HG03520 (cell line): ENCODE measurements around the gene MLF2.

Source experiments
- ATAC-seq: cut with Tn5 transposase; IDR thresholded peaks from one replicate; pipeline ENCODE4 v1.9.1; 2021; ENCODE audit warnings: mild to moderate bottlenecking, moderate library complexity; ENCODE audit not compliant: unreplicated experiment

MLF2 gene

DNA sequence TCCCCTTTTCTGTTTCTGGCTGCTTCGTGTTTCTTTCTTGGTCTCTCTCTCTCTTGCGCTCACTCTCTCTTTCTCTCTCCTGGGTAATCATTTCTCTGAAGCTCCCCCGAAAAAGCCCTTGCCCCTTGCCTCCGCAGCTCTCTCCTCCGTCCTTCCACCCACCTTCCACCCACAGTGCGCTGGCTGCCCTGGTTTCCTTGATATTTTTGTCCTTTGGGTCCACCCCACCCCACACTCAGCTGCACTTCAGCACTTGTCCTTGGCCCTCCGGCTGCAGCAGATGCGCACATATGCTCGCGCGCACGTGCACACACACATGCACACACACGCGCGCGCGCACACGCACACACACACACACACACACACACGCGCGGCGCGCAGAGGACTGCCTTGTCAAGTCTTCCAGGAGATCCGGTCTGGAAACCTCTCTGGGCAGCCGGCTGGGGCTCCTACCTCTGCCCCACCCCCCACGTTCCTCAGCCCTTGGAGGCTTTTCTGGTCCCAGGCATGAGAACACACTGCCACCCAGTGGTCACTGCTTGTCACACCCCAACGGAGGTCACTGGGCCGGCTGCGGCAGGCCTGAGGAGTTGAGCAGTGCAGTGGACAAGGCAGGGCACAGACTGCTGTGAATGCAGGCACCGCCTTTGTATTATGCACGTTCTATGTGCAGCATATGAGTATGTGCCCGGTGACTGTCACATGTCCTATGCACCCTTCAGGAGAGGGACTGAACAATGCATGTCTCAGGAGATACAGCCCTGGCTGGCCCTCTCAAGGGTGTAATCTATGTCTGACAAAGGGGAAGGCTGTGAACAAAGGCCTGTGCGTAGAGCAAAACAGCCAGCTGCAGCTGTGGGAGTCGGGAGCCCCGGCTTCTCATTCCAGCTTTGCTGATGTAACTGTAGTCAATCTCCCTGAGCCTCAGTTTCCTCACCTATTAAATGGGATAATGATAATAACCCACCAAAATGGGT lies 25.9 kb upstream of the MLF2 start:
- peak; percentile 75 for ATAC-seq

DNA sequence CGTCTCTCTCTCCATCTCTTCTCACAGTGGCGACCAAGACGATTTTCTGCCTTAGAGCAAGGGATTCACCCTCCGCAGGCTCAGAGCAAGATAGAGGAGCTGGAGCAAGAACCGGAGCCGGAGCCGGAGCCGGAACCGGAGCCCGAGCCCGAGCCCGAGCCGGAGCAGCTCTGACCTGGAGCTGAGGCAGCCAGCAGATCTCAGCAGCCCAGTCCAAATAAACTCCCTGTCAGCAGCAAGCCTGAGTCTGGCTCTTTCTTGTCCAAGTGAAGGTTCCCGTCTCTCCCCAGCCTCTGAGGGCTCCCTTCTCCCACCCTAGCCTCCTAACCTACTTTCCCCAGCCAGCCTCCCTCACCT lies 25.3 kb upstream of the MLF2 start:
- no peak for ATAC-seq

DNA sequence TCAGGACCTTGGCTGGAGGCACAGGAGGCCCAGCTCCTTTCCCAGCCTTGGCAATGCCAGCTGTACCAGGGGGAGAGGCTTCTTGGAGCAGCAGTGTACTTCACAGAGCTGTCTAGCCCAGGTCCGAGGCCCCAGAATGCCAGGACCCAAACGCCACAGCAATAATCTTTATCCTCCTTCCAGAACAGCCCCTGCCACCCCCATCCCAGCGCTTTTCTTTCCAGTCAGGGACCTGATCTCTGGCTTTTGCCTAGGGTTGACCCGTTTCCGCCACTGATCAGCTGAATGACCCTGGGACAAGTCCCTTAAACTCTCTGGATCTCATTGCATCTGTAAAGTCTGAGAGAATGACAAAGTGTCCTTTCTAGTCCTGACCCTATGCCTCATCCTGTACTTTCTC lies 24.4 kb upstream of the MLF2 start:
- no peak for ATAC-seq

DNA sequence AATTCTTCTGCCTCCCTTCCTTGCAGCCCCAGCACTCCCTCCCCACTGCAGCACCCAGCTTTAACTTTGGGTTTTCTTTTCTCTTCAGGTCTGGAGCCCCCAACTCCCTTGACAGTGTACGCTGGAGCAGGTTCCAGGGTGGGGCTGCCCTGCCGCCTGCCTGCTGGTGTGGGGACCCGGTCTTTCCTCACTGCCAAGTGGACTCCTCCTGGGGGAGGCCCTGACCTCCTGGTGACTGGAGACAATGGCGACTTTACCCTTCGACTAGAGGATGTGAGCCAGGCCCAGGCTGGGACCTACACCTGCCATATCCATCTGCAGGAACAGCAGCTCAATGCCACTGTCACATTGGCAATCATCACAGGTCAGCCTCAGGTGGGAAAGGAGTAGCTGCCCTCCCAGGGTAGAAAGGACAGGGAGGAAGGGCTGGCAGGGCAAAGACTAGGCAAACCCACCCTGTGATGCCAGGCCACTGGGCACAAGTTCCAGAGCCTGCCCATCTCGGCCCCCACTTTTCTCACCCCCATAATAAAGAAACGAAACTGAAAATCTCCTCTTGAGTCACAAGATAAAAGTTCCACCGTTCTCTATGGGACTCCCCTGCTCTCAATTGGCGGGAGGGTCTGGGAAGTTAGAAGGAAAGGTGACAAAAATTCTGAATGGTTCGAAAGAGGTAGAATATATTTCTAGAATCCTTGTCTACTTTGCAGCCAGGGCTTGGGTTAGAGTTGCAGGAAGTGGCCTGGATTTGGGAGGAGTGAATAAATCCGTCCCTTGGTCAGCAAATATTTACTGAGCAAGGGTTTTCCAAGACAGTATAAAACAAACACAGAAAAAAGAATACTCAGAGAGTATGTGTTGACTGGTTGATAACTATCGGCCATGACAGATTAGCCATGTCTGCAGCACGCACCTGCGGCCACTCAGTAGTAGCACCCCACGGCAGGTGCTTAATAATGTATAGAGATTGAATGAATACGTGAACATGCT lies 22.5 kb upstream of the MLF2 start:
- no peak for ATAC-seq

DNA sequence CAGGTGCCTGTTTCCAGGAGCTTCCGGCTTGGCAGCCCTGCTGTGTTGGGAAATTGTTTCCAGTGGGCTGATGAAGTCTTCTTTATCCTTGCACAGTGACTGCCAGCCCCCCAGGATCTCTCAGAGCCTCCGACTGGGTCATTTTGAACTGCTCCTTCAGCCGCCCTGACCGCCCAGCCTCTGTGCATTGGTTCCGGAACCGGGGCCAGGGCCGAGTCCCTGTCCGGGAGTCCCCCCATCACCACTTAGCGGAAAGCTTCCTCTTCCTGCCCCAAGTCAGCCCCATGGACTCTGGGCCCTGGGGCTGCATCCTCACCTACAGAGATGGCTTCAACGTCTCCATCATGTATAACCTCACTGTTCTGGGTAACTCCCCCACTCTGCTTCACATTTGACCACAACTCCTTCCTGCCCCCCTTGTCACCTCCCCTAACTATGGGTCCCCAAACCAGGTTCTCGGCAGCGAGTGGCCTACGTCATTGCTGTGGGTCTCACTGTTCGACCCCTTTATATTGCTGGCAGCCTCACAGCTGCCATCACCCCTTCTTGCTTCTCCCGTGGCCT lies 21.6 kb upstream of the MLF2 start:
- ATAC-seq, result no peak

DNA sequence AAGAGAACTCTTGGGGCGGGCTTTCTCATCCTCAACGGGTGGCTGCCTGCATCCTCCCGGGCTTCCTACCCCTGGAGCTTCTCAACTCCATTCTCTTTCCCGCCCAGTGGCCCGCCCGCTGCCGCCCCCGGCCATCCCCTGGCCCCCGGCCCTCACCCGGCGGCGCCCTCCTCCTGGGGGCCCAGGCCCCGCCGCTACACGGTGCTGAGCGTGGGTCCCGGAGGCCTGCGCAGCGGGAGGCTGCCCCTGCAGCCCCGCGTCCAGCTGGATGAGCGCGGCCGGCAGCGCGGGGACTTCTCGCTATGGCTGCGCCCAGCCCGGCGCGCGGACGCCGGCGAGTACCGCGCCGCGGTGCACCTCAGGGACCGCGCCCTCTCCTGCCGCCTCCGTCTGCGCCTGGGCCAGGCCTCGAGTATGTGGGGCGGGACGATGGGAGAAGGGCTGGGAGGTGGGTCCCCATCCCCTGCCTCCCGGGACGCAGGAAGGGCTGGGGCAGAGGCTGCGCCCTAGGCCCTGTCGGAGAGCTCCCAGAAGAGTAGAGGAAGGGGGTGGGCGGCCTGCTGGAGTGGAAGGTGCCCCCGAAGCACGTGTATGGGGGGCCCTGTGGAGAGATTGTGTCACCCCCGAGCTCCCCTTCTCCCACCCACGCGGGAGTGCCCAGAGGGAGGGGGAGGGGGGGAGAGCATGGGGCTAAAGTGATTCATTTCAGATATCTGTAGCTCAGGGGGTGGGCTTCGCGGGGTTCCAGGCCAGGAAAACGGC lies 20.8 kb upstream of the MLF2 start:
- no peak for ATAC-seq

DNA sequence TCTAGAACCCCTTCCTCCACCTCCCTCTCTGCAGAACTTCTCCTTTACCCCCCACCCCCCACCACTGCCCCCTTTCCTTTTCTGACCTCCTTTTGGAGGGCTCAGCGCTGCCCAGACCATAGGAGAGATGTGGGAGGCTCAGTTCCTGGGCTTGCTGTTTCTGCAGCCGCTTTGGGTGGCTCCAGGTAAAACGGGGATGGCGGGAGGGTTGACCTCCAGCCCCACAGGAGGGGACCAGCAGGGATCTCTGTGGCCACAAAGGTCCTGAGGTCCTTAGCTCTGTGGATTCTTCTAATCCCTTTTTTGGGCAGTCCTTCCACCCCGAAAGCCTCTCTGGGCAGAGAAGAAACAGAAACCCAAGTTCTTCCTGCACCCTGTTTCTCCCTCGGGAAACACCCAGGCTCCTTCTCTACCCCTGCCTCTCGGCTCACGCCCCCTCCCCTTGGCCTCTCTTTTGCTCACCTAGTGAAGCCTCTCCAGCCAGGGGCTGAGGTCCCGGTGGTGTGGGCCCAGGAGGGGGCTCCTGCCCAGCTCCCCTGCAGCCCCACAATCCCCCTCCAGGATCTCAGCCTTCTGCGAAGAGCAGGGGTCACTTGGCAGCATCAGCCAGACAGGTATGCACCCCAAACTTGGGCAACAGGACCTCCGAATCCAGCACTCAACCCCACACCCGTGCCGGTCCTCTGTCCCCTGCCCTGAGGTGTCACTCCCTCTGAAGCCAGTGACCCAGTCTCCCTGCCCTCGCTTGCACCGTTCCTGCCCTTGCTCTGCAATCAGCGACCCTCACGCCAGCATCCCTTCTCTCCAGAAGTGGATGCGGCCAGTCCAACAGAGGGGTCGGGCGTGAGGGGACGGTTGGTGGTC lies 20.0 kb upstream of the MLF2 start:
- ATAC-seq, result no peak

DNA sequence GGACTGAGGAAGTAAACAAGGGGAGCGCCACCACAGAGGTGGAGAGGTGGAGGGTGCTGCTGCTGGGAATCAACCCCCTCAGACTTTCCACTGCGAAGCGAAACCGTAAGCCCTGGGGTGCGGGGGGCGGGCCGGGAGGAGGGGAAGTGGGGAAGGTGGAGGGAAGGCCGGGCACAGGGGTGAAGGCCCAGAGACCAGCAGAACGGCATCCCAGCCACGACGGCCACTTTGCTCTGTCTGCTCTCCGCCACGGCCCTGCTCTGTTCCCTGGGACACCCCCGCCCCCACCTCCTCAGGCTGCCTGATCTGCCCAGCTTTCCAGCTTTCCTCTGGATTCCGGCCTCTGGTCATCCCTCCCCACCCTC lies 19.4 kb upstream of the MLF2 start, which contains the start of gene LAG3:
LAG3 (plus strand) TSS at position 190 of the 365 bp plus-strand sequence. CDS start 333 bp downstream, outside the sequence.
- ATAC-seq, result no peak

DNA sequence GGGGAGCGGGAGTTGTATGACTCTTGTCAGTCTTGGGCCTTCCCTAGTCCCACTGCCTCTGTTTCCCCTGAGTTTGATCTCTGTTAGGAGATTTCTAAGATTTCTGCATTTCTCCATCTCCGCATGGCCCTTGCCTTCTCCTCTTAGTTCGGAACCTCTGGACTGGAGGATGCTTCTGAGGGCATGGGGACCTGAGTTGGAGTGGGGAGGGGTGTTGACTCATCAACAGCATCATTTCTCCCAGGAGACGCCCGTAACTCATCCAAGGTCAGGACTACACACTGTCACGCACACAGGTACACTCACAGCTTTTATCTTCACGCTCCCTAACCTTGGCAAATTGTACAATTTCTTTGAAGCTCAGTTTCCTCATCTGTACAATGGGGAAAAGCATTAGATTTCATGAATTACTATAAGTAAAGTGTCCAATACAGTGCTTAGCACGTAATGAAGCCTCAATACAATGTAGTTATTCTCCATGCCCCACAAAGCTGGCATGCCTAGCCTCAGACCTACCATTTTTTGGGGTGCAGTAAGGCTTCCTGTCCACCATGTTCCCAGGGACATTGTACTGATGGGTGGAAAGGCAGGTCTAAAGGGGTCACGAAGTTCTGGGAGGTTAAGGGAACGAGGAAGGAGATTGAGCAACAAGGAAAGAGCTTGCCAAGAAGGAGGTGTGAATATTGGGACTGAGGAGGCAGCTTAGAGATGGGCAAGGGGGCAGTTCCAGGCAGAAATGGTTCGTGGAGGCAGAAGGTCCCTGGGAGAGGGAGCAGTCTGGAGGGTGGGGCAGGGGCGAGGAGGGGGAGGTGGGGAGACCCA lies 18.8 kb upstream of the MLF2 start:
- ATAC-seq, result no peak

DNA sequence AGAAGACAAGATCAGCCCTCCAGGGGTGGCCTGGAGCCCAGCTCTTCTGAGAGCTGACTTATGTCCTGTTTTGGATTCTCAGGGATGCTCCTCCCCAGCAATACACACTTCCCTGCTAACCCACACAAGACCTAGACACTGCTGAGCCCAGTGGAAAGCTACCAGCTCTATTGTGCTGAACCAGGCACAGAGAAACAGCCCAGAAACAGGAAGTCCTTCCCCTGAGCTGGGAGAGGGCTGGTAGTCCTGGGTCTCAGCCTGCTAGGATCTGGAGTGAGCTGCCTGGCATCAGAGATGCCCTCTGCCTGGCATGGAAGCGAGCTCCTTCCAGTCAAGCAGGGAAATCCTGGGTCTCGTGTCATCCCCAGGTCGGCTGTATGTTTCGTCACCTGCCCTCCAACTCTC lies 18.2 kb upstream of the MLF2 start:
- ATAC-seq, result no peak

DNA sequence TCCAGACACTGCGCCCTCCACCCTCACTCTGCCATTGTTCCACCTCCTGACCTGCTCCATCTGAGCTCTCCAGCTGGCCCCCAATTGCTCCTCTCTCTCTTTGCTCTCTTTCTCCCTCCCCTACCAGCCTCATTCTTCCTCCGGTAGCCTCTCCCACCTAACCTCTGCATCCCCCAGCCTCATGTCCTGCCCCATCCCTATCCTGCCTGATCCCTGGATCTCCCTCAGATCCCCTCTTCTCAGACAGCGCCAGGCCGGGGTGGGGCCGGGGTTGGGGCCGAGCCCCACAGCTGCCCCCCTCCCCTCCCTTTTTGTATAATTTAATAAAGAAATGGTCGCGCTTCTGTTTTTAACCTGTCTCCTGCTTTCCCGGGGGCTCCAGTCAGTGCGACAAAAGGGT lies 17.7 kb upstream of the MLF2 start:
- no peak for ATAC-seq

DNA sequence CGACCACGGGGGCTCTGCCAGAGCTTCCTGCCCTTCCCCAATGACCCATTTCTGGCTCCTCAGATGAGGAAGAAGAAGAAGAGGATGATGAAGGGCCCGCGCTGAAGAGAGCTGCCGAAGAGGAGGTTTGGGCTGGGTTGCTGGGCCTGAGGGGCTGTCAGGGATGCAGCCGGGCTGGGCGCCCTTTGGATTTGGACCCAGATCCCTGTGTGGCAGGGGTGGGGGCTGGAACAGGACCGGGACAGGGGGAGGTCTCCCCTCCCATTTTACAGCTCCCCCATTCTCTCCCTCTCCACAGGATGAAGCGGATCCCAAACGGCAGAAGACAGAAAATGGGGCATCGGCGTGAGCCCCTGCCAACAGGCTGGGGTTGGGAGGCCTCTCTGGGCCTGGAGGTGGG lies 17.2 kb upstream of the MLF2 start:
- no peak for ATAC-seq

DNA sequence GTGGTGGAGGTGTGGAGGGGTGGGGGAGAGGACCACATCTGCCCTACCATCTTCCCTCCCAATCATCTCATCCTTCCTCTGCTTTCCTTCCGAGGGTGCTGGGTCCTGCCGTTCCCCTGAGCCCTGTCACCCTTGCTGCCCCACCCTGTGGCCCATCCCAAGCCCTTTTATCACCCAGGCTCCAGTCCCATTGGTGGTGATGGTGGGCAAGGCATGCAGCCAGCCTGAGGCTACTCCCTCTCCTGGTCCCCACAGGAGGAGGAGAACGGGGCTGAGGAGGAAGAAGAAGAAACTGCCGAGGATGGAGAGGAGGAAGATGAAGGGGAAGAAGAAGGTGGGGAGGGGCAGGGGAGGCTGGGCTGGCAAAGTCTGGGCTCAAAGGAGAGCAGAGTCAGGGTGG lies 16.7 kb upstream of the MLF2 start:
- no peak for ATAC-seq

DNA sequence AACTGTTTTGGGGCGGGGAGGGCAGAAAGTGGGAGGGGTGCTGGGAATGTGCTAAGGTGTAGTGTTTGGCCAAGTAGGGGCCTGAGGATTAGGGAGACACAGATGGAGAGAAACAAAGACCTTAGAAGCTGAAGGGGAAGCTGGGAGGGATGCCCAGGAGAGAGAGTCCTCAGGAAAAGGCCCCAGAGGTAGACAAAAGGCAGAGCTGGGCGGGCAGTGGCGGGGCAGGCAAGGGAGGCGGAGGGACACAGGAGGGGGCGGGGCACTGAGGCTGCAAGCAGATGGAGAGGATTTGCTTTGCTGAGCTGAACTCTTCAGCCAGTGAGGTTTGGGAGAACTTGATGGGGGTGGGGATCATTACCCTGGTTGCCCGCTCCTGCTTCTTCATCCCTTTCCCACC lies 16.0 kb upstream of the MLF2 start:
- ATAC-seq, result no peak

DNA sequence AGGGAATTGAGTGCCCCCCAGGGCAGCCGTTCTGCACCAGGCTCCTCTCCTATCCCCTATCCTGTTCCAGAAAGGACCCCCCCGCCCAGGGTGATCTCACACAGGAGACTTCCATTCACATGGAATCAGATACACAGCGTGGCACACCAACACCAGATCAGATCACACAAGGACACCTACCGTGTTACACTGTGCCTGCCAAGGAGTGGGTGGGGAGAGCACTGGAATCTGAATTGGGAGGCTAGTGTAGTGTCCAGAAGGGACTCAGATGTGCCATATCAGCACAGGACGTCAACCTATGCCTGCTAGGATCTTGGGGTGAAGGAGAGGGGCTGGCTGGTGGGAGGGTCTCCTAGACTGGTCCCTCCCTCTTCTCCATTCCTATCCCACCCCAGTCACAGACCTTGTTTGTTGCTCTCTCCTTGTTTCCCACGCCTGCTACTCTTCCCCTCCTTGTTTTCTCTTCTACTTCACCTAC lies 15.5 kb upstream of the MLF2 start:
- no peak for ATAC-seq

DNA sequence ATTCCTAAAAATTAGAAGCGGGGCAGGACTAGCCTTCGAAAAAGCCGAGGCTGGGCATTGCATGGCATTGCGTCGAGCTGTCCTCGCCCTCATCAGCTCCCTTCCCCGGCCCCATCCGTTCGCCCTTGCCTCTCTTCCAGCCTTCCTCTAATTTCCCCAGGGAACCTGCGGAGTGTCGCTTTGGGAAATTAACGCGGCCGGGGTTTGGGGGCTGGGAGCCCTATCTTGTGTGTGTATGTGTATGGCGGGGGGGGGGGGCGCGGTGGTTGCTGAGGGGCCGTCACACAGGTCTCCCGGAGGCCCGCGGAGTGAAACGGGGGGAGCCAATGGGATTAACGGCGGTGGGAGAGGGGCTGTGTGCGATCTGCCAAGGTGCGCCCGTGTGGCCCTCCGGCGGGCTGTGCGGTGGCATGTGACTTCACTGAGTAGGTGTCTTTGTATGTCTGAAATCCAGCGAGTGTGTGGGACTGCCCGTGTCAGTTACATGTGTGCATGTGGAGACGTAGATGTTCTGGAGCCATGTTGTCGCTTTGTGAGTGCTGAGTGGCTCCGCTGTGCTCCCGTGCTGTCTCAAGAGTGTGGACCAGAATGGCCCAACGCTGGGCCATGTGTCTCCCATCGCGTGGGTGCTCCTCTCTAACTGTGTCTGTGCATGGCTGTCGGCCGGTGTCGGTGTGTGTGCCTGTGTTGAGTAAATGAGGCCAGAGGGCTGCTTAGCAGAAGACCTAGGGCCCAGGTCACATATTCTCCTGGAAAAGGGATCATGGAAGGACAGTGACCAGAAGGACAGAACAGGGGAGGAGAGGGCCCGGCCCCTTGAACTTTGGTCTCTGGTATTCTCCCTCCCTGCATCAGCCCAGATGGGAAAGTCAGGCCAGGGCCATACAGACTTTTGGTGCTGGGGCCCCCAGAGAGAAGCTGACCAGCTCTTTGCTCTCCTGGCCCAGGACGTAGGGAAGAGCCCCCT lies 14.7 kb upstream of the MLF2 start:
- no peak for ATAC-seq

DNA sequence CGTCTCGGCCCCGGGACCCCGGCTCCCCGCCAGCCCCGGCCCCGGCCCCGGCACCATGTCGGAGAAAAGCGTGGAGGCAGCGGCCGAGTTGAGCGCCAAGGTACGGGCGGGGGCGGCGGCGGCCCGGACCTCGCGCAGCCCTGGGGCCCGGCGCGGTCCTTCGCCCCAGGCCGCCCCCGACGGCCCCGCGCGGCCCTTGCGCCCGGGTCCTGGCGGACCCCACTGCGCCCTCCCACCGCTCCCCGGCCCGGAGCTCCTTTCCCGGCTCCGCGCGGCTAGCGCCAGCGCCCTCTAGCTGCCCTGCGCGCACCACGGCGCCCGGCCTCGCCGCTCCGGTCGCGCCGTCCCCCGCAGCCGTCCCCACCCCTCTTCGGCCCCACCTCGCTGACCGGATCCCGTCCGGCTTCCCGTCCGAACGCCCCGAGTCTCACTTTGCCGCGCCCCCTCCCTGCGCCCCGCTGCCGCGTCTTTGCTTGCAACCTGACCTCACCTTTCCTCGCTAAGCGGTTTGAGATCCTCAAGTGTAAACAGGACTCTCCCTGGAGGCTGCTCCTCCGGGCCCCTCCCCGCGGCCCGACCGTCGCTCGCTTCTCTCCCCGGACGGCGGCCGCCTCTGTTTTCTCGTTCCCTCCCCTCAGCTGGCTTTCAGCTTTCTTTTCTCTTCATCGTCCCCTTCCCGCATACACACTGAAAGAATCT lies 13.9 kb upstream of the MLF2 start:
- ATAC-seq, result peak; percentile 39
